Measurements from ENCODE around the gene SHC4. TPM values are rescaled to one million over a fixed set of nuclear protein-coding genes. Genes with fewer than 3 reads are reported as not detected.
"Not testable (repeated sequence)": the region's sequence is repeated elsewhere in the genome, so short reads cannot be mapped to it uniquely, and the experiment has no call there.

Gene SHC4
- polyA plus RNA-seq, 3 donors from 2014 or later = 0.10 to 0.19 TPM; not detected in 1

DNA sequence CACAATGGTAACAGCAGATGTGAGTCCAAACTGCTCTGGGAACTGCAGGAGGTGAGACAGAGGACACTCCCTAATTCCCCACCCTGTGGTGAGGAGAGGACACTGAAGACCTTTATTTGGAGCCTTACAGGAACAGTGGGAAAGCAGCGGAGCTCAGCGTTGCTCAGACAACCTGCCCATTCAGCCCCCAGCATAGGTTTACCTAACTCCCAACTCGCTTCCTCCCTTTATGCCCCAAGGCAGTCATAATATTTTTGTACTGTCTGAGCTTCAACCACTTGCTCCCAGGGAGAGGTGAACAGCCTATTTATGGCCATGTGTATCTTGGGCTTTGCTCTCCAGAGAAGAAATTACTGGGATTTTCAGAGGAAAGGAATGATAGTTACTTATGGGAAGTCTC, 34.1 kb downstream of the SHC4 start:
- peaks cover 0 to 3% (median 0%) of the 10 kb centered on the region in 3 donors for H3K27me3 Mint-ChIP-seq (ENCODE audit: low read depth in 3 of 3)
- no peak for DNase-seq
- H3K4me3 Mint-ChIP-seq = no peak overlapping the region
- H3K4me1 Mint-ChIP-seq = no peaks in the 10 kb centered on the region
- no peak overlapping the region for H3K27ac Mint-ChIP-seq
- H3K9me3 Mint-ChIP-seq = no peaks in the 10 kb centered on the region
- H3K36me3 Mint-ChIP-seq = no peaks in the 10 kb centered on the region

DNA sequence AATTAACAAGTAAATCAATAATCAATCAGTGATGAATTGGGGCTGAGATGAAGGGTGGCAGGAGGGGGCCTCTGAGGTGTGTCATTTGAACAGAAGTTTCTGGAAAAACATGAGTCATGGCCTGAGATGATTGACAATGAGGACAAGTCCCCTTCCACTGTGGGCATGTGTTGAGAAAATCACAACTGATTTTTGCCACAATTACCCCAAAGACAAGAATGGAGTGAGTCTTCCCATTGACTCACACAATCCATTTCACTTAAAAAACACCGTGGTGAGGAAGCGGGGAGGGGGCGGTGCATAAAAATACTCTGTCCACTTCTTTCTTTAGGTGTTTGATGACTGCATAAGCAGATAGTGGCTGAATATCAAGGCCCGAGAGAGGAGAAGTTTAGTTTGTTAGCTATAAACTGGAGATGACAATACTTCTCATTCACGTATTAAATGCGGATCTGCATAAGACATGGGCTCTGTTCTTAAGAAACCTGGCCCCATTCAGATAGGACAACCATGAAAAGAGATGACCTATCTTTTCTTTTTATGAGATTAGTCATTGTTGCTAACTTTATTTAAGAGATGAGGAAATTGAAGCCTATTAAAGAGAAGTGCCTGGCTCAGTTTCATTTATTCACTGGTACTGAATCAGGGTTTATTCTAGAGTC, 34.7 kb downstream of the SHC4 start:
- H3K27me3 Mint-ChIP-seq (ENCODE audit: low read depth in 3 of 3) = peaks cover 0 to 3% (median 0%) of the 10 kb centered on the region in 3 donors
- DNase-seq = no peak
- no peak overlapping the region for H3K4me3 Mint-ChIP-seq
- no peak overlapping the region for H3K27ac Mint-ChIP-seq
- H3K9me3 Mint-ChIP-seq = no peaks in the 10 kb centered on the region
- H3K4me1 Mint-ChIP-seq = no peaks in the 10 kb centered on the region
- no peaks in the 10 kb centered on the region for H3K36me3 Mint-ChIP-seq

- Mint-ChIP-seq H3K36me3 (no peaks in the 10 kb centered on the region), H3K4me1 (no peaks in the 10 kb centered on the region), H3K9me3 (no peaks in the 10 kb centered on the region), H3K27ac (no peak overlapping the region), H3K27me3 (ENCODE audit: low read depth in 3 of 3) (peaks cover under 1 to 4% (median 3%) of the 10 kb centered on the region in 3 donors), H3K4me3 (no peak overlapping the region)
- no peak for DNase-seq
Measured at GRCh38 chr15:48925714-48926223, 38.0 kb downstream of the SHC4 start.

- no peak for DNase-seq
- Mint-ChIP-seq H3K4me3 (no peak overlapping the region), H3K27me3 (ENCODE audit: low read depth in 3 of 3) (peaks cover 3 to 4% (median 3%) of the 10 kb centered on the region in 3 donors), H3K4me1 (no peaks in the 10 kb centered on the region), H3K9me3 (no peaks in the 10 kb centered on the region), H3K27ac (no peak overlapping the region), H3K36me3 (no peaks in the 10 kb centered on the region)
Measured at GRCh38 chr15:48924528-48925393, 39.0 kb downstream of the SHC4 start.

- H3K4me3 Mint-ChIP-seq = no peak overlapping the region
- H3K27me3 Mint-ChIP-seq (ENCODE audit: low read depth in 3 of 3) = peaks cover 4% of the 10 kb centered on the region in 3 donors
- H3K36me3 Mint-ChIP-seq = peaks cover 0 to 8% (median 0%) of the 10 kb centered on the region in 3 donors
- DNase-seq = no peak
- H3K27ac Mint-ChIP-seq = no peak overlapping the region
- H3K9me3 Mint-ChIP-seq = no peaks in the 10 kb centered on the region
- H3K4me1 Mint-ChIP-seq = no peaks in the 10 kb centered on the region
Measured at GRCh38 chr15:48922046-48922445, 41.7 kb downstream of the SHC4 start.

DNA sequence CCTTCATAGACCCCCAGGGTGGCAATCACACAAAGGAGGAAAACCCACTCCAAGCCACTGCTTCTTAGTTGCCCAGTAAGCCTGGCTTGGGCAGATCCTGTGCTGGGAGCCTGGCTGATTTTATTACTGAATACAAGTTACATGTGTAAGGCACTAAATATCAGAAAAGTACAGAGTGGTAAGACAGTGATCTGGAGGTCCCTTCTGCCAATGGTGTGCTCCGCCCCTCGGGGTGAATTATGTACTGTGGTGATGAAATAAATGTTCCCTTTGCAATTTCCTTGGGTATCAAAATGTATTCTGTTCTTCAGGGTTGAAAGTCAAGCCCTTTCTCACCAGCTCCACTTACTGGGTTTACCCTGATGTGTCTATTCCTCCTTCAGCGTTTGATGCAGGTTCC, 47.0 kb downstream of the SHC4 start:
- Mint-ChIP-seq H3K27ac (no peak overlapping the region), H3K27me3 (ENCODE audit: low read depth in 3 of 3) (peaks cover 3 to 6% (median 5%) of the 10 kb centered on the region in 3 donors), H3K9me3 (no peaks in the 10 kb centered on the region), H3K36me3 (peaks cover 0 to 8% (median 0%) of the 10 kb centered on the region in 3 donors), H3K4me3 (no peak overlapping the region), H3K4me1 (no peaks in the 10 kb centered on the region)
- no peak for DNase-seq

- Mint-ChIP-seq H3K4me3 (no peak overlapping the region), H3K27ac (no peak overlapping the region), H3K36me3 (peaks cover 0 to 8% (median 0%) of the 10 kb centered on the region in 3 donors), H3K4me1 (no peaks in the 10 kb centered on the region), H3K9me3 (no peaks in the 10 kb centered on the region), H3K27me3 (ENCODE audit: low read depth in 3 of 3) (peaks cover 2 to 8% (median 7%) of the 10 kb centered on the region in 3 donors)
- no peak for DNase-seq
Measured at GRCh38 chr15:48915861-48916260, 47.9 kb downstream of the SHC4 start.

DNA sequence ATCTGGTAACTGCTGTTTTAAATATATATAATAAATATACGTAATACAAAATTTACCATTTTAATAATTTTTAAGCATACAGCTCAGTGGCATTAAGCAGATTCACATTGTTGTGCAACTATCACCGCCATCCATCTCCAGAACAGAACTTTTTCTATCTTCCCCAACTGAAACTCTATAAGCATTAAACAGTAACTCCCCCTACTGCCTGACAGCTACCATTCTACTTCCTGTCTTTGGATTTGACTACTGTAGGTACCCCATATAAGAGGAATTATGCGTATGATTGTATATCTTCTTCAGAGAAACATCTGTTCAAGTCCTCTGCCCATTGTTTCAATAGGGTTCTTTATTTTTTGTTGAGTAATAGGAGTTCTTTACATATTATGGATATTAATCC, 49.0 kb downstream of the SHC4 start:
- H3K9me3 Mint-ChIP-seq = no peaks in the 10 kb centered on the region
- H3K27ac Mint-ChIP-seq = no peak overlapping the region
- no peak for DNase-seq
- H3K36me3 Mint-ChIP-seq = peaks cover 0 to 8% (median 0%) of the 10 kb centered on the region in 3 donors
- H3K27me3 Mint-ChIP-seq (ENCODE audit: low read depth in 3 of 3) = peaks cover 5 to 11% (median 10%) of the 10 kb centered on the region in 3 donors
- no peak overlapping the region for H3K4me3 Mint-ChIP-seq
- no peaks in the 10 kb centered on the region for H3K4me1 Mint-ChIP-seq

DNA sequence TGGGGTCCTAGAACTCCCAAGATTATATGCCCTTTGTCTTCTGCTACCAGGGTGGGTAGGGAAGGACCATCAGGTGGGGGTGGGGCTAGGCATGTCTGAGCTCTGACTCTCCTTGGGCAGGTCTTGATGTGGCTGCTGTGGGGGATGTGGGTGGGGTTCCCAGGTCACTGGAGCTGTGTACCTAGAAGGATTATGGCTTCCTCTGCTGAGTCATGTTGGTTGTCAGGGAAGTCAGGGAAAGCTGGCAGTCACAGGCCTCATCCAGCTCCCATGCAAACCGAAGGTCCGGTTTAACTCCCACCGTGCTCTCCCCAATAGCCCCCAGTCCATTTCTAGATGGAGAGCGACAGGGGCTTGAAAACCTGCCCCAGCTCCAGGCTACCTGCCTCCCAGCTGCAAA, 50.6 kb downstream of the SHC4 start:
- Mint-ChIP-seq H3K36me3 (peaks cover 0 to under 1% (median 0%) of the 10 kb centered on the region in 3 donors), H3K9me3 (no peaks in the 10 kb centered on the region), H3K4me1 (no peaks in the 10 kb centered on the region), H3K27me3 (ENCODE audit: low read depth in 3 of 3) (peaks cover 5 to 12% (median 8%) of the 10 kb centered on the region in 3 donors), H3K4me3 (no peak overlapping the region), H3K27ac (no peak overlapping the region)
- no peak for DNase-seq

- not testable (repeated sequence) for DNase-seq, H3K9me3 Mint-ChIP-seq, H3K36me3 Mint-ChIP-seq, H3K4me3 Mint-ChIP-seq, H3K27ac Mint-ChIP-seq, H3K4me1 Mint-ChIP-seq
- peaks cover 5 to 11% (median 8%) of the 10 kb centered on the region in 3 donors for H3K27me3 Mint-ChIP-seq (ENCODE audit: low read depth in 3 of 3)
Measured at GRCh38 chr15:48910554-48910953, 53.2 kb downstream of the SHC4 start.

- H3K27ac Mint-ChIP-seq, H3K36me3 Mint-ChIP-seq, H3K4me1 Mint-ChIP-seq, H3K9me3 Mint-ChIP-seq, H3K4me3 Mint-ChIP-seq, DNase-seq: not testable (repeated sequence)
- H3K27me3 Mint-ChIP-seq (ENCODE audit: low read depth in 3 of 3) = peaks cover 3 to 11% (median 8%) of the 10 kb centered on the region in 3 donors
Measured at GRCh38 chr15:48909313-48909712, 54.4 kb downstream of the SHC4 start.

DNA sequence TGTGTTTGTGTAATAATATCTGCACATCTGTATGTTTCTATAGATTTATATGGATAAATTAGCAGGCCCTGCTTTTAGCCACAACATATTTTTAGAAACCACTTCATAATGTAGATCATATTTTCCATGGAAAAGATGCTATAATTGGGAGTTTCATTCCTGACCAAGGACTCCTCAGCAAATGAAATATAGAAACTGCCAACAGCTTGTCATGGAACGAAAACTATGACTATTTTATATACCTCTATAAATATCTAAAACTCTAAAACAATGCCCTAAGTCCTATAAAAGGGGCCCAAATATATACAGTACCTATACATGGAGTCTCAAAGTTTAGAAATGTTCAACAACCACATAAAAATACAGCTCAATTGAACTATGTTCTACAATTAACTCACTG, 57.9 kb downstream of the SHC4 start:
- H3K27me3 Mint-ChIP-seq (ENCODE audit: low read depth in 3 of 3) = peaks cover 3 to 7% (median 4%) of the 10 kb centered on the region in 3 donors
- no peak for DNase-seq
- H3K4me1 Mint-ChIP-seq = no peaks in the 10 kb centered on the region
- H3K27ac Mint-ChIP-seq = no peak overlapping the region
- no peaks in the 10 kb centered on the region for H3K9me3 Mint-ChIP-seq
- H3K36me3 Mint-ChIP-seq = no peaks in the 10 kb centered on the region
- H3K4me3 Mint-ChIP-seq = no peak overlapping the region

GRCh38 chr15:48905216-48905615, 58.5 kb downstream of the SHC4 start:
- DNase-seq = no peak
- H3K27me3 Mint-ChIP-seq (ENCODE audit: low read depth in 3 of 3) = peaks cover 0 to 1% (median under 1%) of the 10 kb centered on the region in 3 donors
- H3K4me1 Mint-ChIP-seq = no peaks in the 10 kb centered on the region
- H3K36me3 Mint-ChIP-seq = no peaks in the 10 kb centered on the region
- no peaks in the 10 kb centered on the region for H3K9me3 Mint-ChIP-seq
- H3K4me3 Mint-ChIP-seq = no peak overlapping the region
- H3K27ac Mint-ChIP-seq = no peak overlapping the region

- H3K27me3 Mint-ChIP-seq (ENCODE audit: low read depth in 3 of 3) = peaks cover 1 to 3% (median 2%) of the 10 kb centered on the region in 3 donors
- no peaks in the 10 kb centered on the region for H3K36me3 Mint-ChIP-seq
- peak overlapping the region in 1 of 6 donors; percentile 33 for H3K27ac Mint-ChIP-seq
- no peak for DNase-seq
- no peaks in the 10 kb centered on the region for H3K4me1 Mint-ChIP-seq
- H3K9me3 Mint-ChIP-seq = no peaks in the 10 kb centered on the region
- H3K4me3 Mint-ChIP-seq = no peak overlapping the region
Measured at GRCh38 chr15:48904758-48905157, 59.0 kb downstream of the SHC4 start.

Measured in immature natural killer cell (primary cell).